IMR-90 (cell line): ENCODE results near the gene EBF4. TPM values are rescaled to one million over a fixed set of nuclear protein-coding genes. Genes with fewer than 3 reads are reported as not detected.

Experiments
- ATAC-seq: fragments of 200-7000 bp; cut with Tn5 transposase; 2 replicates; pipeline ENCODE4 v1.9.1; 2020; ENCODE audit warnings: low read depth, mild to moderate bottlenecking, moderate library complexity
- BruUV-seq: library from RNA; stranded (reverse); fragments of 400-500 nt; replicated peaks from 2 replicates; lab custom pipeline; 2021; lab: Mats Ljungman, UMichigan
- CTCF ChIA-PET: fragments of 300-600 bp; formaldehyde crosslinking; extraction: SDS; loops from one replicate; lab custom pipeline; 2021; ENCODE audit warnings: antibody characterized with exemption; lab: Yijun Ruan, JAX
- POLR2A ChIA-PET: fragments of 300-600 bp; sonication (Branson Sonifier 250); formaldehyde crosslinking; loops from one replicate; lab custom pipeline; 2022; ENCODE audit warnings: antibody characterized with exemption; ENCODE audit not compliant: unreplicated experiment; lab: Charles Lee
- DNase-seq: peaks from one replicate; pipeline ENCODE4 v3.0.0; 2013
- H2AFZ ChIP-seq: replicated peaks from 2 replicates; pipeline ENCODE3; 2013; ENCODE audit warnings: low read length, mild to moderate bottlenecking; ENCODE audit not compliant: poor library complexity
- H2AK5ac ChIP-seq: 2 replicates; pipeline ENCODE4 v1.6.1; 2013; ENCODE audit warnings: low read depth, low read length, inconsistent platforms
- H2AK9ac ChIP-seq: replicated peaks from 2 replicates; pipeline ENCODE3; 2013; ENCODE audit warnings: mild to moderate bottlenecking, low read depth, low read length, moderate library complexity; ENCODE audit not compliant: poor library complexity
- H2BK120ac ChIP-seq: 2 replicates; pipeline ENCODE4 v1.6.1; 2013; ENCODE audit warnings: low read depth, low read length, inconsistent platforms
- H2BK15ac ChIP-seq: 3 replicates; pipeline ENCODE4 v1.6.1; 2013; ENCODE audit warnings: low read depth, low read length, inconsistent platforms
- H2BK20ac ChIP-seq: 2 replicates; pipeline ENCODE4 v1.6.1; 2013; ENCODE audit warnings: low read depth, mild to moderate bottlenecking, inconsistent platforms, low read length, moderate library complexity
- H2BK5ac ChIP-seq: 2 replicates; pipeline ENCODE4 v1.6.1; 2013; ENCODE audit warnings: mild to moderate bottlenecking, low read depth, low read length, inconsistent platforms; ENCODE audit not compliant: poor library complexity, severe bottlenecking
- H3K14ac ChIP-seq: replicated peaks from 2 replicates; pipeline ENCODE4 v1.6.1; 2013; ENCODE audit warnings: low read depth, low read length, inconsistent platforms
- H3K18ac ChIP-seq: 2 replicates; pipeline ENCODE4 v1.6.1; 2013; ENCODE audit warnings: low read depth, low read length, control low read depth
- H3K23ac ChIP-seq: 2 replicates; pipeline ENCODE4 v1.6.1; 2013; ENCODE audit warnings: low read depth, low read length, inconsistent platforms
- H3K27ac ChIP-seq: 2 replicates; pipeline ENCODE4 v1.5.1; 2013; ENCODE audit warnings: mild to moderate bottlenecking, control low read depth, low read length; ENCODE audit not compliant: insufficient read depth
- H3K27me3 ChIP-seq: 2 replicates; pipeline ENCODE4 v1.6.1; 2013; ENCODE audit warnings: low read length; ENCODE audit not compliant: control insufficient read depth, insufficient read depth
- H3K36me3 ChIP-seq: 2 replicates; pipeline ENCODE4 v1.6.1; 2013; ENCODE audit warnings: low read length, mixed read lengths; ENCODE audit not compliant: control insufficient read depth, insufficient read depth
- H3K4ac ChIP-seq: 2 replicates; pipeline ENCODE4 v1.6.1; 2013; ENCODE audit warnings: low read depth, low read length, inconsistent platforms
- H3K4me1 ChIP-seq: 2 replicates; pipeline ENCODE4 v1.6.1; 2013; ENCODE audit warnings: low read length, mixed read lengths; ENCODE audit not compliant: control insufficient read depth, insufficient read depth
- H3K4me2 ChIP-seq: 2 replicates; pipeline ENCODE4 v1.6.1; 2013; ENCODE audit warnings: low read depth, mild to moderate bottlenecking, control low read depth, low read length, moderate library complexity
- H3K4me3 ChIP-seq: 2 replicates; pipeline ENCODE4 v1.5.1; 2013; ENCODE audit warnings: low read depth, mild to moderate bottlenecking, control low read depth, low read length, moderate library complexity; ENCODE audit not compliant: insufficient read depth
- H3K56ac ChIP-seq: 2 replicates; pipeline ENCODE4 v1.6.1; 2013; ENCODE audit warnings: low read length, inconsistent platforms; ENCODE audit not compliant: insufficient read depth; ENCODE audit errors: extremely low read depth
- H3K79me1 ChIP-seq, 2 experiments: 2 replicates each; pipeline ENCODE4 v1.6.1; 2013; ENCODE audit warnings: low read length in 2 of 2, inconsistent platforms in 1 of 2, low read depth in 1 of 2
- H3K9ac ChIP-seq: 2 replicates; pipeline ENCODE4 v1.6.1; 2013; ENCODE audit warnings: low read depth, low read length, control low read depth
- H3K9me1 ChIP-seq: 2 replicates; pipeline ENCODE4 v1.6.1; 2013; ENCODE audit warnings: low read length, inconsistent platforms; ENCODE audit not compliant: insufficient read depth
- H3K9me3 ChIP-seq: 2 replicates; pipeline ENCODE4 v1.6.1; 2013; ENCODE audit warnings: low read length; ENCODE audit not compliant: control insufficient read depth, insufficient read depth
- H4K20me1 ChIP-seq: 2 replicates; pipeline ENCODE4 v1.6.1; 2013; ENCODE audit warnings: low read length, inconsistent platforms; ENCODE audit not compliant: insufficient read depth
- H4K5ac ChIP-seq: 2 replicates; pipeline ENCODE4 v1.6.1; 2013; ENCODE audit warnings: mild to moderate bottlenecking, low read depth, low read length, control low read depth
- H4K8ac ChIP-seq, 2 experiments: 2 replicates each; pipeline ENCODE4 v1.6.1; 2013; ENCODE audit warnings: low read depth in 2 of 2, low read length in 2 of 2, control low read depth in 1 of 2, inconsistent platforms in 1 of 2
- H4K91ac ChIP-seq: 2 replicates; pipeline ENCODE4 v1.6.1; 2013; ENCODE audit warnings: low read depth, low read length, inconsistent platforms; ENCODE audit not compliant: insufficient read depth
- BHLHE40 ChIP-seq: fragments of 150-350 bp; IDR thresholded peaks from 2 replicates; pipeline ENCODE4 v1.6.1; 2016; ENCODE audit warnings: mild to moderate bottlenecking, low read depth, low read length
- CEBPB ChIP-seq: IDR thresholded peaks from 2 replicates; pipeline ENCODE4 v1.6.1; 2012; ENCODE audit warnings: low read depth, low read length, improper control_type of control experiment
- CHD1 ChIP-seq: IDR thresholded peaks from 2 replicates; pipeline ENCODE4 v1.6.1; 2012; ENCODE audit warnings: low read depth, low read length, improper control_type of control experiment
- FOS ChIP-seq: fragments of 150-350 bp; IDR thresholded peaks from 2 replicates; pipeline ENCODE4 v1.6.1; 2016; ENCODE audit warnings: low read depth, low read length
- MAFK ChIP-seq: IDR thresholded peaks from 2 replicates; pipeline ENCODE4 v1.6.1; 2012; ENCODE audit warnings: low read depth, low read length, improper control_type of control experiment
- MAZ ChIP-seq: IDR thresholded peaks from 2 replicates; pipeline ENCODE4 v1.6.1; 2012; ENCODE audit warnings: low read depth, mild to moderate bottlenecking, low read length, improper control_type of control experiment, moderate library complexity, borderline replicate concordance
- MXI1 ChIP-seq: IDR thresholded peaks from 2 replicates; pipeline ENCODE4 v1.6.1; 2012; ENCODE audit warnings: low read depth, mild to moderate bottlenecking, low read length, moderate library complexity, borderline replicate concordance
- POLR2A ChIP-seq: IDR thresholded peaks from 2 replicates; pipeline ENCODE4 v1.6.1; 2012; ENCODE audit warnings: mild to moderate bottlenecking, low read depth, low read length
- RCOR1 ChIP-seq: IDR thresholded peaks from 2 replicates; pipeline ENCODE4 v1.6.1; 2012; ENCODE audit warnings: mild to moderate bottlenecking, low read length, improper control_type of control experiment; ENCODE audit not compliant: insufficient replicate concordance
- RFX5 ChIP-seq: IDR thresholded peaks from 2 replicates; pipeline ENCODE4 v1.8.0; 2012; ENCODE audit warnings: low read depth, mild to moderate bottlenecking, low read length, moderate library complexity
- SMC3 ChIP-seq: fragments of 150-350 bp; IDR thresholded peaks from 2 replicates; pipeline ENCODE4 v1.6.1; 2016; ENCODE audit warnings: low read depth, mild to moderate bottlenecking, antibody characterized with exemption, low read length, moderate library complexity
- WGBS, 2 experiments: methylation state at CpG; one replicate each; pipeline versions ENCODE4 v1.1.5 to v1.1.7; 2013; ENCODE audit warnings: missing lambda C conversion rate in 2 of 2; ENCODE audit not compliant: insufficient read length in 1 of 2; ENCODE audit errors: extremely low coverage in 2 of 2; 5-methylcytosine and 5-hydroxymethylcytosine counted together
- dilution Hi-C: fragments of 300-500 bp; cut with HindIII; formaldehyde crosslinking; loops from one replicate; pipeline ENCODE4 v1.14.3; 2018; ENCODE audit warnings: low sequenced_read_pairs; ENCODE audit not compliant: unreplicated experiment
- in situ Hi-C: fragments of 300-500 bp; cut with MboI; formaldehyde crosslinking; loops from 3 replicates; pipeline ENCODE4 v1.14.3; 2019; ENCODE audit warnings: low sequenced_read_pairs, inconsistent platforms, mixed read lengths
- intact Hi-C: fragments of 100-400 bp; cut with micrococcal nuclease; formaldehyde crosslinking; loops from 2 replicates; pipeline ENCODE4 v1.10.0; 2022
- polyA plus RNA-seq, 3 experiments: library from polyadenylated mRNA; depleted of rRNA; stranded (reverse); fragments of >200 nt; gene quantifications; 2 replicates each; pipeline ENCODE4 v1.2.3, GENCODE V29; 2012; ENCODE audit warnings: low replicate concordance in 1 of 3
- total RNA-seq: library from RNA; depleted of rRNA; stranded (reverse); fragments of >200 nt; gene quantifications from 2 replicates; pipeline ENCODE4 v1.2.3, GENCODE V29; 2012
- TF ChIP-seq, protein P1 (sequence below): fragments of 150-350 bp; IDR thresholded peaks from 2 replicates; pipeline ENCODE4 v1.6.1; 2016; ENCODE audit warnings: low read depth, mild to moderate bottlenecking, low read length, moderate library complexity, borderline replicate concordance
- TF ChIP-seq, protein P2 (sequence below): fragments of 150-350 bp; IDR thresholded peaks from 2 replicates; pipeline ENCODE4 v1.6.1; 2017; ENCODE audit warnings: mild to moderate bottlenecking, antibody characterized with exemption, low read length, low read depth

The EBF4 gene
- total and polyA plus RNA-seq, 2 of the 4 experiments (the other 2 are of a cell fraction): 0.18 to 1.1 TPM

DNA sequence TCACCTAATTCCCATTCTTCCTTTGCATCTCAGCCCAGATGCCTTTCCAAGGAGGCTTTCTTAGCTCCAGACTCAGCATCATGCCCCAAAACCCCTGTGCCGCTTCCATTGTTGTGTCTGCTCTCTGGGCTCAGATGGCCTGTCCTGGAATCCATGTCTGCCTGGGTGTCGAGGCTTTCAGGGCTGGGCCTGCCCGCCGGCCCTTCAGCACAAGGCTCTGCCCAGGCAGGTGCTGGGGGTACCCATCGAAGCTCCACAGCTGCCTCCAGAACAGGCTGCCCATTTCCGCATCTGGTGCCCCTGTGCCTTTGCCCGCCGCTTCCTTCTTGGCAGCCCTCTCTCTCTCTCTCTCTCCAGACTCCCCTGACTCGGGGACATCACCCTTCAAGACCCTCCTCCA is 106.7 kb downstream of the EBF4 start:
- H3K4me3 ChIP-seq: no peak overlapping the region; the same call in 1 of the 2 replicates
- no peak overlapping the region for H3K56ac ChIP-seq
- ChIA-PET CTCF (interaction anchor here (1.0 to 1.2 kb wide), 2 partner anchors 30 to 43 kb away, joined by 3 to 5 read pairs; no protein-coding TSS in a partner anchor), POLR2A (no interaction called here)
- H3K9ac ChIP-seq: no peak overlapping the region
- DNase-seq: no peak
- no peak overlapping the region for H3K27ac ChIP-seq
- H4K91ac ChIP-seq: no peak overlapping the region
- peak overlapping the region; percentile 84 for H2AFZ ChIP-seq
- H2AK9ac ChIP-seq: no peak overlapping the region
- no peak overlapping the region for H2BK20ac ChIP-seq
- H3K79me1 ChIP-seq: no peaks in the 10 kb centered on the region
- H2BK120ac ChIP-seq: no peak overlapping the region
- no peak overlapping the region for H2BK15ac ChIP-seq
- no peaks in the 10 kb centered on the region; the same call in 1 of the 2 replicates for H3K36me3 ChIP-seq
- H2AK5ac ChIP-seq: no peak overlapping the region
- H3K4me1 ChIP-seq: no peaks in the 10 kb centered on the region; the same call in 1 of the 2 replicates
- no peaks in the 10 kb centered on the region for H4K20me1 ChIP-seq
- dilution Hi-C loops: no loop called here
- no peak overlapping the region for H3K18ac ChIP-seq
- 47% methylated on average over 5 of the region's 9 CpGs; no CpG with 5 or more reads in 1 of the 2 experiments for WGBS, 2 experiments
- no TSS peak for BruUV-seq
- in situ Hi-C loops: no loop called here
- no peak overlapping the region for H3K4ac ChIP-seq
- TF ChIP-seq, protein P1, sequence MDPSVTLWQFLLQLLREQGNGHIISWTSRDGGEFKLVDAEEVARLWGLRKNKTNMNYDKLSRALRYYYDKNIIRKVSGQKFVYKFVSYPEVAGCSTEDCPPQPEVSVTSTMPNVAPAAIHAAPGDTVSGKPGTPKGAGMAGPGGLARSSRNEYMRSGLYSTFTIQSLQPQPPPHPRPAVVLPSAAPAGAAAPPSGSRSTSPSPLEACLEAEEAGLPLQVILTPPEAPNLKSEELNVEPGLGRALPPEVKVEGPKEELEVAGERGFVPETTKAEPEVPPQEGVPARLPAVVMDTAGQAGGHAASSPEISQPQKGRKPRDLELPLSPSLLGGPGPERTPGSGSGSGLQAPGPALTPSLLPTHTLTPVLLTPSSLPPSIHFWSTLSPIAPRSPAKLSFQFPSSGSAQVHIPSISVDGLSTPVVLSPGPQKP: no peak
- TF ChIP-seq MXI1: no peak
- TF ChIP-seq MAFK: no peak
- TF ChIP-seq BHLHE40: no peak
- no peak for TF ChIP-seq FOS
- TF ChIP-seq RCOR1: no peak
- TF ChIP-seq CHD1: no peak
- no peak for TF ChIP-seq CEBPB
- TF ChIP-seq SMC3: no peak
- TF ChIP-seq, protein P2, sequence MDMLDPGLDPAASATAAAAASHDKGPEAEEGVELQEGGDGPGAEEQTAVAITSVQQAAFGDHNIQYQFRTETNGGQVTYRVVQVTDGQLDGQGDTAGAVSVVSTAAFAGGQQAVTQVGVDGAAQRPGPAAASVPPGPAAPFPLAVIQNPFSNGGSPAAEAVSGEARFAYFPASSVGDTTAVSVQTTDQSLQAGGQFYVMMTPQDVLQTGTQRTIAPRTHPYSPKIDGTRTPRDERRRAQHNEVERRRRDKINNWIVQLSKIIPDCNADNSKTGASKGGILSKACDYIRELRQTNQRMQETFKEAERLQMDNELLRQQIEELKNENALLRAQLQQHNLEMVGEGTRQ: no peak
- no peak for TF ChIP-seq MAZ
- TF ChIP-seq POLR2A: no peak
- no peak for TF ChIP-seq RFX5
- no peak overlapping the region for H4K8ac ChIP-seq
- H4K5ac ChIP-seq: no peak overlapping the region; the same call in 1 of the 2 replicates
- ATAC-seq: no peak
- 0 out of 2 replicates have a peak, but pooled peaks cover 7% of the 10 kb centered on the region for H3K9me3 ChIP-seq
- no peak overlapping the region for H2BK5ac ChIP-seq
- no peak overlapping the region; the same call in 1 of the 2 replicates for H3K4me2 ChIP-seq
- no peak overlapping the region for H3K14ac ChIP-seq
- H3K23ac ChIP-seq: no peak overlapping the region
- H3K27me3 ChIP-seq: peaks cover 50% of the 10 kb centered on the region
- intact Hi-C loops: no loop called here
- no peaks in the 10 kb centered on the region for H3K9me1 ChIP-seq
